Smooth muscle cell (in vitro differentiated cells): Measurements from ENCODE around the gene AMN. TPM values are rescaled to one million over a fixed set of nuclear protein-coding genes. Genes with fewer than 3 reads are reported as not detected.

Experiments used
- DNase-seq: peaks from one replicate; lab custom pipeline; 2025; ENCODE audit not compliant: unreplicated experiment; lab: John Stamatoyannopoulos, UW
- H2AFZ ChIP-seq: fragments of 200-600 bp; sonication (generic); 2 replicates; pipeline ENCODE4 v1.6.0; 2016; ENCODE audit warnings: antibody characterized with exemption, low read depth, mild to moderate bottlenecking
- H3F3A ChIP-seq: fragments of 200-600 bp; sonication (generic); 2 replicates; pipeline ENCODE4 v1.6.0; 2017; ENCODE audit warnings: antibody characterized with exemption, low read depth
- H3K27ac ChIP-seq: fragments of 200-600 bp; sonication (generic); 2 replicates; pipeline ENCODE4 v1.5.1; 2016; ENCODE audit warnings: low read depth, mild to moderate bottlenecking
- H3K27me3 ChIP-seq: fragments of 200-600 bp; sonication (generic); 2 replicates; pipeline ENCODE4 v1.6.1; 2016; ENCODE audit warnings: low read depth, mild to moderate bottlenecking
- H3K36me3 ChIP-seq: fragments of 200-600 bp; sonication (generic); 2 replicates; pipeline ENCODE4 v1.5.1; 2016; ENCODE audit warnings: low read depth
- H3K4me1 ChIP-seq: fragments of 200-600 bp; sonication (generic); 2 replicates; pipeline ENCODE4 v1.5.1; 2016; ENCODE audit warnings: low read depth
- H3K4me2 ChIP-seq: fragments of 200-600 bp; sonication (generic); 2 replicates; pipeline ENCODE4 v1.6.0; 2016; ENCODE audit warnings: mild to moderate bottlenecking
- H3K4me3 ChIP-seq: fragments of 200-600 bp; sonication (generic); 2 replicates; pipeline ENCODE4 v1.5.1; 2016; ENCODE audit warnings: mild to moderate bottlenecking
- H3K79me2 ChIP-seq: fragments of 200-600 bp; sonication (generic); 2 replicates; pipeline ENCODE4 v1.6.0; 2016; ENCODE audit warnings: low read depth, mild to moderate bottlenecking
- H3K9ac ChIP-seq: fragments of 200-600 bp; sonication (generic); 2 replicates; pipeline ENCODE4 v1.6.0; 2016; ENCODE audit warnings: low read depth
- H3K9me3 ChIP-seq: fragments of 200-600 bp; sonication (generic); replicated peaks from 2 replicates; pipeline ENCODE4 v1.5.1; 2016; ENCODE audit warnings: low read depth
- H4K20me1 ChIP-seq: fragments of 200-600 bp; sonication (generic); 2 replicates; pipeline ENCODE4 v1.6.0; 2016; ENCODE audit warnings: low read depth
- WGBS: methylation state at CpG from one replicate; pipeline ENCODE4 v1.1.7; 2016; ENCODE audit warnings: low lambda C conversion rate; 5-methylcytosine and 5-hydroxymethylcytosine counted together
- polyA plus RNA-seq: library from polyadenylated mRNA; unstranded; fragments of >200 nt; fragmentation: Nextera tagmentation; extraction: Ambion mirVana; gene quantifications from 2 replicates; pipeline ENCODE4 v1.2.1, GENCODE V29; 2016
- total RNA-seq: library from RNA; depleted of rRNA; stranded (reverse); fragments of >200 nt; gene quantifications from 2 replicates; pipeline ENCODE4 v1.2.3, GENCODE V29; 2014
- TF ChIP-seq, protein P1 (sequence below): fragments of 200-600 bp; sonication (generic); IDR thresholded peaks from 2 replicates; pipeline ENCODE4 v1.5.1; 2017; ENCODE audit warnings: borderline replicate concordance, mild to moderate bottlenecking, antibody characterized with exemption; ENCODE audit not compliant: insufficient read depth, poor library complexity, severe bottlenecking

The AMN gene
- total and polyA plus RNA-seq, 2 experiments from 2014 or later = 0.31 to 0.65 TPM

- WGBS = 34% methylated on average over 12 of the region's 12 CpGs
- H3K9ac ChIP-seq = no peak overlapping the region
- TF ChIP-seq, protein P1, sequence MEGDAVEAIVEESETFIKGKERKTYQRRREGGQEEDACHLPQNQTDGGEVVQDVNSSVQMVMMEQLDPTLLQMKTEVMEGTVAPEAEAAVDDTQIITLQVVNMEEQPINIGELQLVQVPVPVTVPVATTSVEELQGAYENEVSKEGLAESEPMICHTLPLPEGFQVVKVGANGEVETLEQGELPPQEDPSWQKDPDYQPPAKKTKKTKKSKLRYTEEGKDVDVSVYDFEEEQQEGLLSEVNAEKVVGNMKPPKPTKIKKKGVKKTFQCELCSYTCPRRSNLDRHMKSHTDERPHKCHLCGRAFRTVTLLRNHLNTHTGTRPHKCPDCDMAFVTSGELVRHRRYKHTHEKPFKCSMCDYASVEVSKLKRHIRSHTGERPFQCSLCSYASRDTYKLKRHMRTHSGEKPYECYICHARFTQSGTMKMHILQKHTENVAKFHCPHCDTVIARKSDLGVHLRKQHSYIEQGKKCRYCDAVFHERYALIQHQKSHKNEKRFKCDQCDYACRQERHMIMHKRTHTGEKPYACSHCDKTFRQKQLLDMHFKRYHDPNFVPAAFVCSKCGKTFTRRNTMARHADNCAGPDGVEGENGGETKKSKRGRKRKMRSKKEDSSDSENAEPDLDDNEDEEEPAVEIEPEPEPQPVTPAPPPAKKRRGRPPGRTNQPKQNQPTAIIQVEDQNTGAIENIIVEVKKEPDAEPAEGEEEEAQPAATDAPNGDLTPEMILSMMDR = peak; percentile 55
- no peaks in the 10 kb centered on the region for H3K79me2 ChIP-seq
- H3K4me3 ChIP-seq = no peak overlapping the region
- H3K4me2 ChIP-seq = no peak overlapping the region
- no peaks in the 10 kb centered on the region for H3K9me3 ChIP-seq
- H3F3A ChIP-seq = no peaks in the 10 kb centered on the region
- no peak overlapping the region for H3K27ac ChIP-seq
- no peaks in the 10 kb centered on the region for H3K36me3 ChIP-seq
- no peaks in the 10 kb centered on the region for H3K4me1 ChIP-seq
- H4K20me1 ChIP-seq = no peaks in the 10 kb centered on the region
- H3K27me3 ChIP-seq = peaks cover 18% of the 10 kb centered on the region
- DNase-seq = no peak
- no peak overlapping the region for H2AFZ ChIP-seq
Observed at GRCh38 chr14:102917469-102918211, 4.8 kb upstream of the AMN start.

GRCh38 chr14:102918438-102918837, 4.0 kb upstream of the AMN start:
- H3K9me3 ChIP-seq = no peaks in the 10 kb centered on the region
- H3K27me3 ChIP-seq = peaks cover 25% of the 10 kb centered on the region
- H3K4me1 ChIP-seq = no peaks in the 10 kb centered on the region
- H3K36me3 ChIP-seq = no peaks in the 10 kb centered on the region
- no peak overlapping the region for H3K4me2 ChIP-seq
- H3K4me3 ChIP-seq = no peak overlapping the region
- H4K20me1 ChIP-seq = no peaks in the 10 kb centered on the region
- WGBS = 60% methylated on average over 2 of the region's 2 CpGs
- H3K27ac ChIP-seq = no peak overlapping the region
- no peak for DNase-seq
- no peak overlapping the region for H2AFZ ChIP-seq
- no peaks in the 10 kb centered on the region for H3K79me2 ChIP-seq
- TF ChIP-seq, protein P1 = no peak
- no peaks in the 10 kb centered on the region for H3F3A ChIP-seq
- no peak overlapping the region for H3K9ac ChIP-seq

- no peaks in the 10 kb centered on the region for H3K36me3 ChIP-seq
- no peak overlapping the region for H3K27ac ChIP-seq
- H3F3A ChIP-seq = no peaks in the 10 kb centered on the region
- no peaks in the 10 kb centered on the region for H3K9me3 ChIP-seq
- no peaks in the 10 kb centered on the region for H4K20me1 ChIP-seq
- no peak overlapping the region for H2AFZ ChIP-seq
- 91% methylated on average over 5 of the region's 5 CpGs for WGBS
- H3K9ac ChIP-seq = no peak overlapping the region
- H3K4me1 ChIP-seq = no peaks in the 10 kb centered on the region
- no peak overlapping the region for H3K4me2 ChIP-seq
- TF ChIP-seq, protein P1 = no peak
- H3K27me3 ChIP-seq = peaks cover 45% of the 10 kb centered on the region
- no peak for DNase-seq
- H3K79me2 ChIP-seq = no peaks in the 10 kb centered on the region
- H3K4me3 ChIP-seq = no peak overlapping the region
Observed at GRCh38 chr14:102920273-102920997, 2.0 kb upstream of the AMN start.
